ACHN (cell line): ENCODE data around the gene UBD.
A peak's percentile ranks its signal among the peaks of the same experiment; 100 is the strongest.

Experiments
- DNase-seq: peaks from one replicate; pipeline ENCODE4 v3.0.0-alpha.2; 2015
- in situ Hi-C: cut with HindIII; loops from 2 replicates; pipeline ENCODE4 v1.10.0; 2017; ENCODE audit warnings: low sequenced_read_pairs, low pct_ligation_motif_present, low pct_unique_long_range_greater_than_20kb

UBD gene

DNA sequence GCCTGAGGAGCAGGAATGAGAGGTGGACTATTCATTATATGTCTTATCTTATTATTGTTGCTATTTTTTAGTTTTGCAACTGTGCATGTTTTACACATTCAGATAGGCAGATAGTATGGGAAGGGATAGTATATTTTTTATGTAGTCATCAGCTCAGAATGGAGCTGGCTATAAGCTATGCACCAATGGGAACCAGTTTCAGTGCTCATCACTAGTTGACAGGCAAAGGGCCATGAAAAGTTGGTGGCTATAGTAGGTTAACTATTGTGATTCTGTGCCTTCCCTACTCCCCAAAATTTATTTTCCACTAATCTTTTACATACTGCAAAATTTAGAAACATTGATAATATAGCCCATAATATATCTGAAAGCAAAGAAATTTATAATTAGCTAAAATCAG lies 5.3 kb upstream of the UBD start:
- in situ Hi-C loops: no loop called here
- DNase-seq: no peak

DNA sequence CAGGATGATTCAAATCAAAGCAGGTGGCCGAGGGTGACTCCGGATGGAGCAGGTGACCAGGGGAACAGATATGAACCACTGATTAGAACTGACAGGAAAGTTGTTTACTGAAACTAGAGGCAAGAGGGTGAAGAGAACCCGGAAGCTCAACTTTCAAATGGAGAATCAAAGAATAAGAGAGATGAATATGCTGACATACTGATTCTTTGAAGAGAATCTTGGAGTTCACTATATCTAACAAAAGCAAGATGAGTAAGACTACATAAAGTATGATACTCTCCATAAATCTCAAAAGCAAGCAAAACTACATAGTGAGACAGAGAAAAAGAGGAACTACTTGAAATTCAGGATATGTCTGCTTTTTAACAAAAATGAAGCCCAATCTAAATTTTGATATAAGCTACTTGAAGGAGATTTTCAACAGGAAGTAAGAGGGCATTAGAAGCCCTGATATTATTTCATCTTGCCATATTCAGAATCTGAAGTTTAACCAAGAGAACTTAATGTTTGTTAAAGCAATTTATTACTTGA lies 4.0 kb upstream of the UBD start:
- no peak for DNase-seq
- in situ Hi-C loops: no loop called here

DNA sequence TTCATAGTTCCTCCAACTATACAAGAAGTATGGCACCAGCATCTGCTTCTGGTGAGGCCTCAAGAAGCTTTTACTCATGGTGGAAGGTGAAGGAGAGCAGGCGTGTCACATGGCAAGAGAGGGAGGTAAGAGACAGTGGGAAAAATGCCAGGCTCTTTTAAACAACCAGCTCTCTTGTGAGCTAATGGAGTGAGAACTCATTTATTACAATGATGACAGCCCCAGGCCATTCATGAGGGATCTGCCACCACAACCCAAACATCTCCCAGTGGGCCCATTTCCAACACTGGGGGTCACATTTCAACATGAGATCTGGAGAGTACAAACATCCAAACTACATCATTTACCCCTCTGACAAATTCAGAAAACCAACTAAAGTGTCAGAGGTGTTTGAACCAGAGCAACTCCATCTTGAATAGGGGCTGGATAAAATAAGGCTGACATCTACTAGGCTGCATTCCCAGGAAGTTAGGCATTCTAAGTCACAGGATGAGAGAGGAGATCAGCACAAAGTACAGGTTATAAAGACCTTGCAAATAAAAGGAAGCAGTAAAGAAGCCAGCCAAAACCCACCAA lies 2.2 kb upstream of the UBD start:
- in situ Hi-C loops: no loop called here
- no peak for DNase-seq

DNA sequence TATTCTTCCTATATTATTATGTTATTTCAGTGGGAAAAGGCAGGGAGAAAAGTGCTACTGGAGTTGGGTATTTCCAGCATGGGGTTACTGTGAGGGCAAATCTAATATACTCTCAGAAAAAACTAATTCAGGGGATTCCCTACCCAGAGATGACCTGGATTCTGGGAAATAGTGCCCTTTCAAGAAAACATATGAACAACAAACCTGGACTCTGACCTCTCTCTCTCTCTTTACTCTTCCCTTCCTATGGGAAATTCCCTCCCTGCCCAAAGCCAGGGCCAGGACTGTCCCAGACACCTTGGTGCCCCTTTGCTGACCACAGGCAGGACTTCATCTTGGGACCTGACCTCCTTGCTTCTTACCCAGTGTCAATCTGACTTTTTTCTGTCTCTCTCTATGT lies 1.6 kb upstream of the UBD start:
- DNase-seq: no peak
- in situ Hi-C loops: no loop called here

DNA sequence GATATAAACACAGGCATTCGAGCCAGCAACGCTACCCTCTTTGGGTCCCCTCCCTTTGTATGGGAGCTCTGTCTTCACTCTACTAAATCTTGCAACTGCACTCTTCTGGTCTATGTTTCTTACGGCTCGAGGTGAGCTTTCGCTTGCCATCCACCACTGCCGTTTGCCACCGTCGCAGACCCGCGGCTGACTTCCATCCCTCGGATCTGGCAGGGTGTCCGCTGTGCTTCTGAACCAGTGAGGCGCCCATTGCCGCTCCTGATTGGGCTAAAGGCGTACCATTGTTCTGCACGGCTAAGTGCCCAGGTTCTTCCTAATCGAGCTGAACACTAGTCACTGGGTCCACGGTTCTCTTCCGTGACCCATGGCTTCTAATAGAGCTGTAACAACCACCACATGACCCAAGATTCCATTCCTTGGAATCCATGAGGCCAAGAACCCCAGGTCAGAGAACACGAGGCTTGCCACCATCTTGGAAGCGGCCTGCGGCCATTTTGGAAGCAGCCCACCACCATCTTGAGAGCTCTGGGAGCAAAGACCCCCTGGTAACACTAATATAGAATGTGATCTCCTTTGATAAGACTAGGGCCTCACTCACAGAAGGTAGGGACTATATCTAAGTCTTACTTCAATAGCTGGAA lies 973 bp downstream of the UBD start:
- no peak for DNase-seq
- in situ Hi-C loops: no loop called here

DNA sequence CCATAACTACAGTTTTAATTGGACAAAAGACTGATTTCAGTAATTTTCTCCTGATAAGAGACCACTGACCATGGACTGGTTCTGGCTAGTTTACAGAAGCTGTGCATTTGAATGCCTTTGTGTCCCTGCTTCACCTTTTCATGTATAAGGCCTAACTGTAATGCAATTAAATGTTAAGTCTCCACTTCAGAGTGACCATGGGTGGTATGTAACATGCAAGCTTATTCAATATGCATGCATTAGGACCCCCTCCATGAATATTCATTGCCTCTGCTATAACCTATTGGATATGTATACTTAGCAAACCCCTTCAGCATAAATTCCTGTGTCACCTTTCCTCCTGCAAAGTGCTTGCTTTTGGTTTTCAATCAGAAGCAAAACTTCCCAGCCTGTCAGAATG lies 2.2 kb downstream of the UBD start:
- no peak for DNase-seq
- in situ Hi-C loops: no loop called here

DNA sequence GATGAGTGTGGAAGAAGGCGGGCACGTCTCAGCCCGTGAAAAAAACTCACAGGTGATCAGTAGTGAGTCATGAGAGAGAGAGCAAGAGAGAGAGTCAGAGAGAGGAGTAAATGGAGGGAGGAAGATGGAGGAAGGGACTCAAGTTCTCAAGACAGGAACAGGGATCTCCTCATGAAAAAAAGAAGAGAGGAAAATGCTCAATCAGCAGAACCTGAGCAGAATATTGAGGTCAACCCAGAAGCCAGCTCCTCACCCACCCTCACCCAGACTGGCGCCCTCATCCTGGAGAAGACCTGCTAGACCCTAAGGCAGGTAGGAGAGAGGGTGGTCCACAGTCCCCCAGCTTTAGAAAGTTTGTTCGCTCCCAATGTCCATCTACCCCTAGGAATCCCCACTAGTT lies 4.8 kb downstream of the UBD start:
- in situ Hi-C loops: no loop called here

DNA sequence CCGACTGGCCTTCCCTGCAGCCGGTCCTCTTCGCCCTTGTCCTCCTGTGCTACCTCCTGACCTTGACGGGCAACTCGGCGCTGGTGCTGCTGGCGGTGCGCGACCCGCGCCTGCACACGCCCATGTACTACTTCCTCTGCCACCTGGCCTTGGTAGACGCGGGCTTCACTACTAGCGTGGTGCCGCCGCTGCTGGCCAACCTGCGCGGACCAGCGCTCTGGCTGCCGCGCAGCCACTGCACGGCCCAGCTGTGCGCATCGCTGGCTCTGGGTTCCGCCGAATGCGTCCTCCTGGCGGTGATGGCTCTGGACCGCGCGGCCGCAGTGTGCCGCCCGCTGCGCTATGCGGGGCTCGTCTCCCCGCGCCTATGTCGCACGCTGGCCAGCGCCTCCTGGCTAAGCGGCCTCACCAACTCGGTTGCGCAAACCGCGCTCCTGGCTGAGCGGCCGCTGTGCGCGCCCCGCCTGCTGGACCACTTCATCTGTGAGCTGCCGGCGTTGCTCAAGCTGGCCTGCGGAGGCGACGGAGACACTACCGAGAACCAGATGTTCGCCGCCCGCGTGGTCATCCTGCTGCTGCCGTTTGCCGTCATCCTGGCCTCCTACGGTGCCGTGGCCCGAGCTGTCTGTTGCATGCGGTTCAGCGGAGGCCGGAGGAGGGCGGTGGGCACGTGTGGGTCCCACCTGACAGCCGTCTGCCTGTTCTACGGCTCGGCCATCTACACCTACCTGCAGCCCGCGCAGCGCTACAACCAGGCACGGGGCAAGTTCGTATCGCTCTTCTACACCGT lies 6.1 kb downstream of the UBD start:
- no peak for DNase-seq
- in situ Hi-C loops: no loop called here

More for the DNA sequence above, 4.8 kb downstream of the UBD start:
- no peak for DNase-seq

DNA sequence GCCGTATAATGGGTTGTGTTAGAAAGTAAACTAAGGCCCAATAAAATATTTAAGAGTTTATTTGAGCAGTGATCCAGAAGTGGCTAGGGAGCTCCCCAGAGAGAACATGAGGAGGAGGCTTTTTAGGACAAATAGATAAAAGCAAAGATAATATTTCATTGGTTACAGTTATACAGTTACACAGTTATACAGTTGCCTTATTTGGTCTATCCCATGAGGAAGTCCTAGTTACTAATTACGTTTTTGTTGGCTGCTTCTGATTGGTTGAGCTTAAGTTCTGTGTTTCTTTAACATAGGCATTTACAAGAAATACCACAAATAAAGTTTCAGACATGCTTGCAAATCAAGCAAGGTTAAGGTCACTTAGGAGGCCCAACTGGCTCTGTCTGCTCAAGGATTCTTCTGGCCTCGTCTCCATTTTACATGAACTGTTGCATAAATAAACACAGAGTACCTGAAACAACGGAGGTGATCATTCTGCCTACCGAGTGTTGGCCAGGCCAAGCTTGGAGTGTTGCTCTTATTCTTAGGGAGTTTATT lies 7.0 kb downstream of the UBD start:
- in situ Hi-C loops: no loop called here
- DNase-seq: peak; percentile 9

DNA sequence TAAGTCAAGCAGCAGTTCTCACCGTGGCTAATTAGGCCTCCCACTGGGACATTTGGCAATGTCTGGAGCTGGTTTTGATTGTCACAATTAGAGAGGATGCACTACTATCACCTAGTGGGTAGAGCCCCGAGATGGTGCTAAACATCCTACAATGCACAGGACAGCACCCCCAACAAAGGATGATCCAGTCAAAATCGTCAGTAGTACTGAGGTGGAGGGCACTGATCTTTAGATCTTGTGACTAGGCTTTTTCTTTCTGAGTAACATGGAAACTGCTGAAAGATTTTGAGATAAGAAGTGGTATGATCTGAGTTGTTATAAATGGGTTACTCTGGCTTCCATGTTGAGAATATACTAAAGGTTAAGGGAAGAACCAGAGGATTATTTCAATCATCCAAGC lies 12.0 kb downstream of the UBD start:
- in situ Hi-C loops: no loop called here
- DNase-seq: no peak

DNA sequence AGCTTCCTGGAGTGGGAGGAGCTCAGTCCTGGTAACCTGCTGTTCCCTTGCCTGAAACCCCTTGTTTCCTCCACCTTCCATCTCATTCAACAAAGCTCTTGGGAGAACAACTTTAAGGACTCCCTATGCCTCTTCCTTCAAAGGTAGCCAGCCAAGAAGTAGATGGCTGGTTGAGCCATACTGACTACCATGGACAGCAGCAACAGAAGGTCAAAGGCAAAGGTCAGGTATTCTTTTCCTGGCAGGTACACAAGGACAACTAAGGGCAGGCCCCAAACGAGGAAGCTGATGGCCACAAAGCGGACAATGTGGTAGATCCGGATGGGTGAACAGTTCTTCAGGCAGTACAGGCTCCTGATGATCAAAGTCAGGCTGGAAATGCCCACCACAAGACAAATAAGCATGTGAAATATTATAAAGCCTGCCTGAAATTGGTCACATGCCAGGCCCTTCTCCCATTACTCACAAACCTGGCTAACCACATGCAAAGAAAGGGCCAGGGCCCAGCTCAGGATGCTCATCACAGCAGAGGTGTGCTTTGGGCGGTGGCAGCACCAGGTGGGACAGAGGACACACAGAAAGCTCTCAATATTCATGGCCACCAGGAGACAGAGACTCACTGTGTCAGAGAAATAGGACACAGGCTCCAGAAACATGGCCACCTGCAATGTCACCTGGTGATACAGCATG lies 21.7 kb downstream of the UBD start:
- in situ Hi-C loops: no loop called here
- DNase-seq: no peak

DNA sequence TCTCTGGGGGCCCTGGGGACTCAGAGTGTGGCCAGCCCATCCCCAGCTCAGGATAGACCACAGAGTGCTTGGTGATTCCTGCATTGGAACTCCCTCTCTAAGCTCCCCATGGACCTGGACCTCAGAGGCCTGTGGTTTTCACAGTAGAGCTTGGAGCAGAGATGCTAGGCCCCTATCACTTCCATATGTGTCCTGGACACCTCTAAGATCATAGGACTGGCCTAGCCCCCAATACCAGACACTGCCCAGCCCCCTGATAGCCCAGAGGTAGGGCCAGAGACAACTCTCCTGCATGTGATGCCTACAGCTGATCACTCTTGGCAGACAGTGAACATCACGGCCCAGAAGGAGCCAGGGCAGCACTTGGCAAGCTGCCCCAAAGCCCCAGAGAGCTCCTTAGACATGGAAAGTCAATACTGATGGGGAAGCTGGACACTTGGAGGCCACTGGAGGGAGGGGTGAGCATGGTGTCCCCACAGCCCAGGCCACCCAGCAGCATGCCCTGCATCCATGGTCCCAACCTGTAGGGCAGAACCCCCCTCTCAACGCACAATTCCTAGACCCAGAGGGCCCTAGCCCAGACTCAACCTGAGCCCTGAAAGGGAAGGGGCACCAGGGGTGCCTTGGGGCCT lies 27.1 kb downstream of the UBD start:
- in situ Hi-C loops: no loop called here
- no peak for DNase-seq

DNA sequence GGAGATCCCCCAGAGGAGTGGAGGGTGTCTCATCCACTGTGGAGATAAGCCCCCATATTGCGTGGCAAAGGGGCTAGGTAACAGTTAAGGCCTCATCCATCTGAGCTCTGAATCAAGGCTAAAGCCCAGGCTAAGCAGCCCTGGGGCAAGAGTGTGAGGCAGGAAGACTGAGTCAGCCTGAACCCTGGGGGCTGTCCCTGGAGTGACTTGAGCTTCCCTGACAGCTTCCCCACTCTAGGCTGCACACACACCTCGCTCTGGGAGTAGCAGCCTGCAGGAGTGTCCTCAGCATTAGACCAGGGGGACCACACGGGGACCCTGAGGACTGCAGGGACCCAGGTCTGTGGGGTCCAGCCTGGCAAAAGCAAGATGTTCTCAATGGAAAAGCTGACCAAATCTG lies 27.9 kb downstream of the UBD start:
- DNase-seq: no peak
- in situ Hi-C loops: no loop called here

DNA sequence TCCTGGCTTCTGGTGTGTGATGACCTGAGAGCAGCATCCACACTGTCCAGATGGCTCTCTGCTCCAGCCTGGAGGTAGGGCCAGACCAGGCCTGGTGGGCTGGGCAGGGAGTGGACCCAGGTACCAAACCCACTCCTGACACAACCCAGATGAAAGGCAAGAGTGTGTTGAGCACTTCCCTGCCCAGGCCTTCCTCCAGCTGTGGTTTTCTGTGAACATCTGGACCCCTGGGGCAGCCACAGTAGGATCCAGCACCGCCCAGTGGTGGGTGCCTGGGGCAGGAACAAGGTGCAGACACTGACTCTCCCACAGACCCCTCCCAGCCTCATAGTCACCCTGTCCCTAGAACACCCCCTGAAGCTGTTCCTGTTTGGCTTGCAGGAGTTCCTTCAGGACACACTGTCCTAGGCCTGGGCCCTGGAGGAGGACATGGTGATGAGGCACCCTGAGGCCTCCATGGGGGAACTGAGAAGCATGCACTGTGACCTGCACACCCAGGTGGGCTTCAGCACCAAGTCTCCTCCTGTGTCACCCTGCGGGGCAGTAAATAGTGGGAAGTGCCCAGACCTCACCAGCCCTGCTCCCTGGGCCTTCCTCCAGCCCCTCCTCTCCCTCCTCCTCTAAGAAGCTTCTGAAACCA lies 28.7 kb downstream of the UBD start:
- no peak for DNase-seq
- in situ Hi-C loops: no loop called here

DNA sequence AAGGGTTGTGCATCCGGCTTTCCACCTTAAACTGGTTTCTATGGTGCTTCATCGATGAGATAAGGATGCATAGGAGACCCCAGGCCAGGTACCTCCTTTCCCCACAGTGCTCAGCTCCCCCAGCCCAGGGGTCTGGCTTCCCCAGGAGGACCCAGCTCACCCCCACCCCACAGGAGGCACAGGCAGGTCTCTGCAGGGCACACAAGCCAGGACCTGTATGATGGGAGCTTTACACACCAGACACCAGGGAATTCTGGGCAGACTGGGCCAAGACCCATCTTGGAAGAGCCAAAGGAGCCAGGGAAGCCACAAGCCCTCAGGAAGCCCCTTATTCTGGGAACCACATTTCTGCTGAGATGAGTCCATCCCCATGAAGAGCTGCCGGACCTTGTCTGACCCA lies 29.6 kb downstream of the UBD start:
- in situ Hi-C loops: no loop called here
- no peak for DNase-seq

DNA sequence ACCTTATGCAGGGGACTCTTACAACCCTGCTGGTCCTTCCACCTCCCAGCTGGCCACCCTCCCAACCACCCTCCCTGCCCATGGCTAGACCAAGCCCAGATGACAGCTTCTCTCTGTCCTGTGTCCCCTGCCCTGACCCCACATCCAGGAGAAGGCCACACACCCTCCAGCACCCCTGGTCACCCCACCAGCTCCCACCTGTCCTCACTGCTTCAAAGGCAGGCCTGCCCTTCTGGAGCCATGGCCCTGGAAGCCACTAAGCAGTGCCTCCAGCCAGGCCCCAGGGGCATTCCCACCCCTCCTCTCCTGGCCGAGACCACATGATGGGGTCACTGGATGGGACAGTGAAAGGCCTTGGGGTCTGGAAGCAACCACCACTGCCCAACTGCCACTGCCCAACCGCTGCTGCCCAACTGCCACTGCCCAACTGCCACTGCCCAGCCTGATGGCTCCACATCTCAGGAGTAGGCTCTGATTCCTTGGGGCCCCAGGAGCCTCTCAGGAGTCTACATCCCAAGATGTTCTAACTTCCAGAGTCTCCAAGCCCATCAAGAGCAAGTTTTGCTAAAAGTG lies 30.5 kb downstream of the UBD start:
- in situ Hi-C loops: no loop called here

DNA sequence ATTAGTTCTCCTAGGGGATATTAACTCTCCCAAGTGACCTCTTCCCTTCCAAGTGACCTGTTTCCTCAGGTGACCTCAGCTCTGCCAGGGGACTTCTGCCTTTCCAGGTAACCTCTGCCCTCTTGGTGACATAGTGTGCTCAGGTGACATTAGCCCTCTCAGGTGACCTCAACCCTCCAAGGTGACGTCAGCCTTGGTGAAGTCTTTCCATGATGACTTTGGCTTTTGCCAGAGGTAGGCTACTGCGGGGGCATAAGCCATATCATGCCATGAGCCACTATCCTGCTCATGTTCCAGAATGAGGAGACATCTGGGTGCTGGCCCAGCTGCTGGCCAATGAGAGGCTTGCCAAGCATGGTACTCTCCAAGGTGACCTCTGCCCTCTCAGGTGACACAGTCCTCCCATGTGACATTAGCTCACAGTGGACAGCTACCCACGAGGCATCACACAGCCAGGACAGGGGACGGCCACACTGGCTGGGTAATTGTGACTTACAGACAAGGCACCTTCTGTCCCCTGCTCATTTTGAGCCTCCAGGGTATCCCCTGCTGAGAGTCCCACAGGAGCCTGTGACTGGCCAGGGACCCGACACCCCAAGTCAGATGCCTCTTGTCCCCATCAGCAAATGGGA lies 31.1 kb downstream of the UBD start:
- in situ Hi-C loops: no loop called here
- no peak for DNase-seq

More for the DNA sequence above, 30.5 kb downstream of the UBD start:
- DNase-seq: no peak
